ENCODE results near the gene PECR.
A peak's percentile ranks its signal among the peaks of the same experiment; 100 is the strongest.

Gene PECR

GRCh38 chr2:216094701-216095100 is 13.1 kb upstream of the PECR start:
- H3K4me2 ChIP-seq: no peak overlapping the region
- peaks cover 0 to 7% (median 0%) of the 10 kb centered on the region in 10 experiments; a peak in 5 of 20 replicates for H3K4me1 ChIP-seq
- no peaks in the 10 kb centered on the region for H3K36me3 ChIP-seq
- H3K27me3 ChIP-seq: no peaks in the 10 kb centered on the region
- H3K4me3 ChIP-seq: no peak overlapping the region
- H3K27ac ChIP-seq: no peak overlapping the region
- H3K9ac ChIP-seq: no peak overlapping the region
- H3K9me3 ChIP-seq (replicated peaks in 1 of 11): peaks cover 0 to 4% (median 0%) of the 10 kb centered on the region in 11 experiments; a peak in 1 of 22 replicates
- TF ChIP-seq Cebpa-rat (IDR thresholded peaks at IDR 0.05): no peak
- H4K20me1 ChIP-seq: no peaks in the 10 kb centered on the region

GRCh38 chr2:216092646-216093045 is 11.0 kb upstream of the PECR start:
- H3K27me3 ChIP-seq: no peaks in the 10 kb centered on the region
- H3K4me2 ChIP-seq: no peak overlapping the region
- H3K4me3 ChIP-seq: no peak overlapping the region
- no peak for TF ChIP-seq Cebpa-rat (IDR thresholded peaks at IDR 0.05)
- H3K4me1 ChIP-seq: peaks cover 0 to 8% (median 0%) of the 10 kb centered on the region in 10 experiments; a peak in 5 of 20 replicates
- no peaks in the 10 kb centered on the region for H4K20me1 ChIP-seq
- H3K27ac ChIP-seq: no peak overlapping the region
- H3K9ac ChIP-seq: no peak overlapping the region
- no peaks in the 10 kb centered on the region for H3K36me3 ChIP-seq
- H3K9me3 ChIP-seq (replicated peaks in 1 of 11): no peaks in the 10 kb centered on the region

GRCh38 chr2:216090369-216090786 is 8.8 kb upstream of the PECR start:
- peaks cover 0 to 8% (median under 1%) of the 10 kb centered on the region in 10 experiments; a peak in 10 of 20 replicates for H3K4me1 ChIP-seq
- 0 out of 22 replicates have a peak overlapping the region, but pooled peaks of 3 of the 11 experiments have one; percentile 4 to 25 (median 15) for H3K4me2 ChIP-seq
- no peaks in the 10 kb centered on the region for H3K36me3 ChIP-seq
- no peak overlapping the region for H3K4me3 ChIP-seq
- H3K27ac ChIP-seq: no peak overlapping the region
- H3K27me3 ChIP-seq: no peaks in the 10 kb centered on the region
- H3K9me3 ChIP-seq (replicated peaks in 1 of 11): no peaks in the 10 kb centered on the region
- no peaks in the 10 kb centered on the region for H4K20me1 ChIP-seq
- no peak overlapping the region for H3K9ac ChIP-seq
- no peak for TF ChIP-seq Cebpa-rat (IDR thresholded peaks at IDR 0.05)

- Histone ChIP-seq H3K36me3 (no peaks in the 10 kb centered on the region), H3K4me1 (peaks cover 25 to 41% (median 32%) of the 10 kb centered on the region in 10 experiments), H3K9ac (no peak overlapping the region), H4K20me1 (no peaks in the 10 kb centered on the region), H3K27me3 (peaks cover 18 to 27% (median 26%) of the 10 kb centered on the region in 11 experiments), H3K27ac (no peak overlapping the region), H3K4me2 (no peak overlapping the region), H3K4me3 (no peak overlapping the region), H3K9me3 (replicated peaks in 1 of 11) (no peaks in the 10 kb centered on the region)
- no peak for TF ChIP-seq Cebpa-rat (IDR thresholded peaks at IDR 0.05)
Observed at GRCh38 chr2:216086207-216086893, 4.7 kb upstream of the PECR start.

GRCh38 chr2:216084547-216084946 is 2.9 kb upstream of the PECR start:
- Histone ChIP-seq H3K4me1 (peaks cover 27 to 40% (median 32%) of the 10 kb centered on the region in 10 experiments), H3K27ac (no peak overlapping the region), H3K9me3 (replicated peaks in 1 of 11) (no peaks in the 10 kb centered on the region), H4K20me1 (no peaks in the 10 kb centered on the region), H3K27me3 (peaks cover 28 to 42% (median 40%) of the 10 kb centered on the region in 11 experiments), H3K4me2 (peak overlapping the region; percentile 24 to 71 (median 49); a peak in 21 of 22 replicates), H3K4me3 (no peak overlapping the region), H3K9ac (no peak overlapping the region), H3K36me3 (no peaks in the 10 kb centered on the region)
- TF ChIP-seq Cebpa-rat (IDR thresholded peaks at IDR 0.05): no peak

GRCh38 chr2:216083464-216084281 is 2.1 kb upstream of the PECR start:
- no peak overlapping the region for H3K27ac ChIP-seq
- no peaks in the 10 kb centered on the region for H4K20me1 ChIP-seq
- H3K4me3 ChIP-seq: no peak overlapping the region
- H3K4me2 ChIP-seq: peak overlapping the region in 8 of 11 experiments; percentile 44 to 95 (median 67); a peak in 11 of 22 replicates
- TF ChIP-seq Cebpa-rat (IDR thresholded peaks at IDR 0.05): no peak
- no peak overlapping the region for H3K9ac ChIP-seq
- H3K4me1 ChIP-seq: peaks cover 27 to 40% (median 32%) of the 10 kb centered on the region in 10 experiments
- H3K36me3 ChIP-seq: no peaks in the 10 kb centered on the region
- peaks cover 28 to 42% (median 40%) of the 10 kb centered on the region in 11 experiments for H3K27me3 ChIP-seq
- no peaks in the 10 kb centered on the region for H3K9me3 ChIP-seq (replicated peaks in 1 of 11)

- no peak overlapping the region; a peak in 1 of 20 replicates for H3K4me3 ChIP-seq
- H3K36me3 ChIP-seq: no peaks in the 10 kb centered on the region
- no peaks in the 10 kb centered on the region for H3K9me3 ChIP-seq (replicated peaks in 1 of 11)
- H3K27ac ChIP-seq: no peak overlapping the region
- no peak overlapping the region for H3K9ac ChIP-seq
- no peaks in the 10 kb centered on the region for H4K20me1 ChIP-seq
- peaks cover 27 to 40% (median 32%) of the 10 kb centered on the region in 10 experiments for H3K4me1 ChIP-seq
- TF ChIP-seq Cebpa-rat (IDR thresholded peaks at IDR 0.05): no peak
- peaks cover 28 to 42% (median 40%) of the 10 kb centered on the region in 11 experiments for H3K27me3 ChIP-seq
- H3K4me2 ChIP-seq: peak overlapping the region in 10 of 11 experiments; percentile 73 to 96 (median 92); a peak in 15 of 22 replicates
Observed at GRCh38 chr2:216082805-216083204, 1.2 kb upstream of the PECR start.

GRCh38 chr2:216082117-216082711 is 605 bp upstream of the PECR start:
- no peaks in the 10 kb centered on the region for H4K20me1 ChIP-seq
- H3K36me3 ChIP-seq: no peaks in the 10 kb centered on the region
- H3K4me1 ChIP-seq: peaks cover 27 to 40% (median 32%) of the 10 kb centered on the region in 10 experiments
- TF ChIP-seq Cebpa-rat (IDR thresholded peaks at IDR 0.05): no peak
- H3K27me3 ChIP-seq: peaks cover 28 to 42% (median 40%) of the 10 kb centered on the region in 11 experiments
- peak overlapping the region; percentile 73 to 97 (median 92) for H3K4me2 ChIP-seq
- H3K9ac ChIP-seq: peak overlapping the region in 10 of 11 experiments; percentile 8 to 62 (median 40); a peak in 11 of 22 replicates
- no peak overlapping the region for H3K27ac ChIP-seq
- peak overlapping the region; percentile 42 to 70 (median 58) for H3K4me3 ChIP-seq
- H3K9me3 ChIP-seq (replicated peaks in 1 of 11): no peaks in the 10 kb centered on the region

All from BLaER1 treated with 17β-estradiol and CSF1 and Interleukin-3, amounts not matched to agents 10 nM and 100 nM (cell line).